Subcutaneous abdominal adipose tissue (tissue), 5 donors: ENCODE results near the gene CCDC170.

ENCODE experiments used
- H3K27ac ChIP-seq: one replicate; pipeline ENCODE4 v1.7.0; 2013; ENCODE audit warnings: low read depth, mild to moderate bottlenecking, inconsistent platforms, low read length, moderate library complexity
- H3K27me3 ChIP-seq, 5 donors: one replicate each; pipeline ENCODE4 v1.7.0; 2013; ENCODE audit warnings: low read length in 5 of 5, inconsistent platforms in 1 of 5; ENCODE audit not compliant: control insufficient read depth in 5 of 5, insufficient read depth in 4 of 5
- H3K36me3 ChIP-seq, 5 donors: one replicate each; pipeline ENCODE4 v1.7.0; 2013; ENCODE audit warnings: low read length in 5 of 5; ENCODE audit not compliant: control insufficient read depth in 5 of 5, insufficient read depth in 5 of 5
- H3K4me1 ChIP-seq, 5 donors: one replicate each; pipeline ENCODE4 v1.7.0; 2013; ENCODE audit warnings: low read length in 5 of 5, mild to moderate bottlenecking in 3 of 5, moderate library complexity in 1 of 5; ENCODE audit not compliant: control insufficient read depth in 5 of 5, insufficient read depth in 5 of 5
- H3K4me3 ChIP-seq, 5 donors: one replicate each; pipeline ENCODE4 v1.7.0; 2013; ENCODE audit warnings: low read length in 5 of 5, low read depth in 1 of 5
- H3K9ac ChIP-seq, 5 donors: one replicate each; pipeline ENCODE4 v1.7.0; 2013; ENCODE audit warnings: low read length in 5 of 5, mild to moderate bottlenecking in 4 of 5, moderate library complexity in 3 of 5
- H3K9me3 ChIP-seq, 5 donors: one replicate each; pipeline ENCODE4 v1.7.0; 2013; ENCODE audit warnings: low read length in 5 of 5; ENCODE audit not compliant: control insufficient read depth in 5 of 5
- donor health status: healthy.
- donor health status: healthy.
- donor health status: healthy.
- donor health status: healthy.
- donor health status: healthy.

CCDC170 gene

GRCh38 chr6:151561238-151561637 lies 67.4 kb downstream of the CCDC170 start:
- peaks cover 2 to 24% (median 15%) of the 10 kb centered on the region in 5 donors for H3K9me3 ChIP-seq
- H3K4me1 ChIP-seq = no peaks in the 10 kb centered on the region
- H3K27me3 ChIP-seq = no peaks in the 10 kb centered on the region
- peaks cover 0 to 8% (median 0%) of the 10 kb centered on the region in 5 donors for H3K36me3 ChIP-seq
- H3K4me3 ChIP-seq = no peak overlapping the region
- H3K9ac ChIP-seq = no peak overlapping the region
- H3K27ac ChIP-seq = no peak overlapping the region

- Histone ChIP-seq H3K27me3 (no peaks in the 10 kb centered on the region), H3K4me1 (no peaks in the 10 kb centered on the region), H3K36me3 (peaks cover 0 to 8% (median 0%) of the 10 kb centered on the region in 5 donors), H3K9ac (no peak overlapping the region), H3K9me3 (peaks cover 2 to 15% (median 14%) of the 10 kb centered on the region in 5 donors), H3K27ac (no peak overlapping the region), H3K4me3 (no peak overlapping the region)
Observed at GRCh38 chr6:151564654-151565053, 70.8 kb downstream of the CCDC170 start.

- Histone ChIP-seq H3K9me3 (peaks cover 0 to 15% (median 9%) of the 10 kb centered on the region in 5 donors), H3K27me3 (no peaks in the 10 kb centered on the region), H3K4me1 (no peaks in the 10 kb centered on the region), H3K27ac (no peak overlapping the region), H3K36me3 (peaks cover 0 to 1% (median 0%) of the 10 kb centered on the region in 5 donors), H3K4me3 (no peak overlapping the region), H3K9ac (no peak overlapping the region)
Observed at GRCh38 chr6:151565940-151566339, 72.1 kb downstream of the CCDC170 start.

- H3K9ac ChIP-seq = no peak overlapping the region
- H3K36me3 ChIP-seq = no peaks in the 10 kb centered on the region
- peaks cover 0 to 15% (median 6%) of the 10 kb centered on the region in 5 donors for H3K9me3 ChIP-seq
- H3K4me3 ChIP-seq = no peak overlapping the region
- H3K27ac ChIP-seq = no peak overlapping the region
- no peaks in the 10 kb centered on the region for H3K27me3 ChIP-seq
- H3K4me1 ChIP-seq = no peaks in the 10 kb centered on the region
Observed at GRCh38 chr6:151566557-151566956, 72.7 kb downstream of the CCDC170 start.

GRCh38 chr6:151576633-151577032 lies 82.8 kb downstream of the CCDC170 start:
- Histone ChIP-seq H3K27ac (no peak overlapping the region), H3K27me3 (no peaks in the 10 kb centered on the region), H3K9ac (no peak overlapping the region)

GRCh38 chr6:151577257-151577656 lies 83.4 kb downstream of the CCDC170 start:
- no peak overlapping the region for H3K27ac ChIP-seq
- no peaks in the 10 kb centered on the region for H3K27me3 ChIP-seq
- peaks cover 0 to 15% (median 5%) of the 10 kb centered on the region in 5 donors for H3K4me1 ChIP-seq
- H3K9ac ChIP-seq = no peak overlapping the region
- no peak overlapping the region for H3K4me3 ChIP-seq
- peaks cover 0 to 13% (median 7%) of the 10 kb centered on the region in 5 donors for H3K36me3 ChIP-seq
- peaks cover 0 to 8% (median 4%) of the 10 kb centered on the region in 5 donors for H3K9me3 ChIP-seq

More at GRCh38 chr6:151576633-151577032, 82.8 kb downstream of the CCDC170 start:
- Histone ChIP-seq H3K36me3 (peaks cover 0 to 7% (median 4%) of the 10 kb centered on the region in 5 donors), H3K4me1 (peaks cover 0 to 15% (median 5%) of the 10 kb centered on the region in 5 donors), H3K4me3 (no peak overlapping the region), H3K9me3 (peaks cover 0 to 3% (median 0%) of the 10 kb centered on the region in 5 donors)

GRCh38 chr6:151585741-151586140 lies 91.9 kb downstream of the CCDC170 start:
- peaks cover 0 to 17% (median 0%) of the 10 kb centered on the region in 5 donors for H3K36me3 ChIP-seq
- H3K27ac ChIP-seq = no peak overlapping the region
- no peak overlapping the region for H3K9ac ChIP-seq
- H3K4me3 ChIP-seq = no peak overlapping the region
- H3K27me3 ChIP-seq = no peaks in the 10 kb centered on the region
- H3K9me3 ChIP-seq = peaks cover 0 to 8% (median 4%) of the 10 kb centered on the region in 5 donors
- no peaks in the 10 kb centered on the region for H3K4me1 ChIP-seq

- no peaks in the 10 kb centered on the region for H3K4me1 ChIP-seq
- no peak overlapping the region for H3K4me3 ChIP-seq
- H3K9ac ChIP-seq = no peak overlapping the region
- no peaks in the 10 kb centered on the region for H3K27me3 ChIP-seq
- peaks cover 0 to 20% (median 6%) of the 10 kb centered on the region in 5 donors for H3K36me3 ChIP-seq
- H3K27ac ChIP-seq = no peak overlapping the region
- peaks cover 4 to 16% (median 12%) of the 10 kb centered on the region in 5 donors for H3K9me3 ChIP-seq
Observed at GRCh38 chr6:151589667-151590066, 95.8 kb downstream of the CCDC170 start.

GRCh38 chr6:151590742-151591141 lies 96.9 kb downstream of the CCDC170 start:
- no peaks in the 10 kb centered on the region for H3K27me3 ChIP-seq
- no peak overlapping the region for H3K9ac ChIP-seq
- no peaks in the 10 kb centered on the region for H3K4me1 ChIP-seq
- peaks cover 0 to 20% (median 6%) of the 10 kb centered on the region in 5 donors for H3K36me3 ChIP-seq
- H3K27ac ChIP-seq = no peak overlapping the region
- peaks cover 4 to 16% (median 12%) of the 10 kb centered on the region in 5 donors for H3K9me3 ChIP-seq
- no peak overlapping the region for H3K4me3 ChIP-seq

GRCh38 chr6:151592449-151593159 lies 98.8 kb downstream of the CCDC170 start:
- Histone ChIP-seq H3K27ac (no peak overlapping the region), H3K27me3 (no peaks in the 10 kb centered on the region), H3K4me1 (no peaks in the 10 kb centered on the region), H3K36me3 (peaks cover 0 to 16% (median 11%) of the 10 kb centered on the region in 5 donors), H3K4me3 (no peak overlapping the region), H3K9me3 (peaks cover 4 to 16% (median 12%) of the 10 kb centered on the region in 5 donors), H3K9ac (no peak overlapping the region)
